GM12892 (cell line): Measurements from ENCODE around the gene NOS1.

Experiments
- DNase-seq: peaks from one replicate; pipeline ENCODE4 v3.0.0; 2011; ENCODE audit not compliant: insufficient read length
- FAIRE-seq: peaks from 2 replicates; lab custom pipeline; 2011; peaks lifted over from hg19 to GRCh38; lab: Jason Lieb, UNC
- POLR2A ChIP-seq: IDR thresholded peaks from 2 replicates; pipeline ENCODE4 v1.6.1; 2011; ENCODE audit warnings: low read depth, low read length, control low read depth
- POLR2AphosphoS5 ChIP-seq: IDR thresholded peaks from 2 replicates; pipeline ENCODE4 v1.6.1; 2011; ENCODE audit warnings: low read depth, low read length, control low read depth
- TAF1 ChIP-seq: IDR thresholded peaks from 2 replicates; pipeline ENCODE4 v1.6.1; 2011; ENCODE audit warnings: low read depth, mild to moderate bottlenecking, control low read depth, low read length, borderline replicate concordance

Gene NOS1

DNA sequence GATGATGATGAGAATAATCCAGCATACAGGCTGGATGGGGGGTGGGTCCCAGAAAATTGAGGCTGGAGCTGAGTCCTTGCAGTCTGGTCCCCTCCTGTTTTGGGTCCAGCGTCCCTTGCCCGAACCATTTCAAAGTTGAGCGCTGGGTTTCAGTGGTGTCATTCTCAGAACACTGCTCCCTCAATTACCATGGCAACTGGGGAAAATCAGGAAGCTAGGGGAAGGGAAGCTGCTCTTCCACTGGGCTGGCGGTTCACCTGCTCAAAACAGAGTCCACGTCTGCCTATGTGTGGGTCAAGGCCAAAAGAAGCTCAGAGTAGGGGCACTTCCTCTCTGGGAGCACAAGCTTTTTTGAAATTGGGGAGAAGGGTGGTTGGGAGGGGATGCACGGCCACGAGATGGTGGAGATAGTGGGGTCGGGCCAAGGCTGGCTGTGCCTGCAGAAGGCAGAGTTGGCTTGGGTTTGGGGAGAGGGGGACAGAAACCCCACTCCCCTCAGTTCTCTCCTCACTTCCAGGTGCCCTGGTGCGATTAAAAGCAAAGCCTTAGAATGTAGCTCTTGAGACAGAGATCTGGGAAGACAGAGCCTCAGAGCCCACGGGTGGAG lies 1.7 kb upstream of the NOS1 start:
- FAIRE-seq = no peak
- no peak for DNase-seq
- TF ChIP-seq POLR2A (no peak), POLR2AphosphoS5 (no peak), TAF1 (no peak)

- TF ChIP-seq POLR2AphosphoS5 (no peak), TAF1 (no peak), POLR2A (no peak)
- DNase-seq (no peak), FAIRE-seq (no peak)
These were observed 965 bp upstream of the NOS1 start for GRCh38 chr12:117362391-117362790.

- no peak for FAIRE-seq
- DNase-seq = no peak
- TF ChIP-seq TAF1 (no peak), POLR2A (no peak), POLR2AphosphoS5 (no peak)
These were observed 479 bp upstream of the NOS1 start for GRCh38 chr12:117361905-117362304.

DNA sequence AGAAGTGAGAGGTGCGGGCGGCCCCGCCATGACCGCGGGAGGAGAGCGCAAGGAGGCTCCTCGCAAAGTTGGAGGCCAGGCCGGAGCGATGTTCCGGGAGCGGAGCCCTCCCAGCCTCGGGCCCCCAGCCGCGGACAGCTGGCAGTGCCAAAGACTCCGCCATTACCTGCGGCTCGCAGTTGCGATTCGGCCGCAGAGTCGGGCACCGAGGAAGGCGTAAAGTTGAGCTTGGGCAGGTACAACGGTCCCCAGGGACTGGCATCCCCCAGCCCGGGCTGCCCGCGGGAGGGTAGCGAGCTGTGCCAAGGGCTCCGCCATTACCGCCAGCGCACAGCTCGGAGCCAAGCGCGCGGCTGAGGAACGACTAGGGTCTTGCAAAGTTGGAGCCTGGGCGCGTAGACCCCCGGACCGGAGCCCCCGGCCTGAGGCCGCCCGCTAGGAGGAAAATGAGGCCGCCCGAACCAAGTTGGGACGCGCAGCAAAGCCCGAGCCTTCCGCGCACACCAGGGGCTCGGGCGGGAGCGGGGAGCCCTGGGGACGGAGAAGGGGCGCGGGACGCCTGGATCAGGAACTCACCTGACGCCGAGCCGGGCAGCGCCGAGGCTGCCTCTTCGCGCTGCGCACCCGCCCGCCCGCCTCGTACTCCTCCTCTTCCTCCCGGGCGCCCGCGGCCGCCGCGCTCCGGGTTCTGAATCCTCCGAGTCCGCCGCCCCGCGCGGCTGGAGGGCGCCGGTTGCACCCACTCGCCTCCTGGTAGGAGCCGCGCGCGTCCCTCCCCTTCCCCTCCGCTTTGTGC lies 677 bp downstream of the NOS1 start:
- FAIRE-seq (no peak), DNase-seq (no peak)
- TF ChIP-seq TAF1 (no peak), POLR2AphosphoS5 (no peak), POLR2A (no peak)

- TF ChIP-seq POLR2A (no peak), TAF1 (no peak), POLR2AphosphoS5 (no peak)
- FAIRE-seq (no peak), DNase-seq (no peak)
These were observed 1.2 kb downstream of the NOS1 start for GRCh38 chr12:117360222-117360550.

- FAIRE-seq = no peak
- no peak for DNase-seq
- TF ChIP-seq POLR2A (no peak), POLR2AphosphoS5 (no peak), TAF1 (no peak)
These were observed 2.2 kb downstream of the NOS1 start for GRCh38 chr12:117359029-117359845.

GRCh38 chr12:117356048-117356447 lies 5.4 kb downstream of the NOS1 start:
- FAIRE-seq (no peak), DNase-seq (no peak)

DNA sequence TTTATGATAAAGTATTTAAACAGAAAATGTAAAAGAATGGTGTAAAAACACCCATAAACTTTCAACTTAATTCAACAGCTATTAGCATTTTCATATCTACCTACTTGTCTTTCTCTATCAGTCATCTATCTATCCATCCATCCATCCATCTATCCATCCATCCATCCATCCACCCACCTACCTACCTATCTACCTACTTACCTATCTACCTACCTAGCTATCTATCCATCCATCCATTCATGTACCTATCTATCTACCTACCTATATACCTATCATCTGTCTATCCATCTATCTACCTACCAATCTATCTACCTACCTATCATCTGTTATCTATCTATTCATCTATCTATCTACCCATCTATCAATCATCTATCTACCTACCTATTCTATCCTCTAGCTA lies 8.5 kb downstream of the NOS1 start:
- FAIRE-seq = no peak

More at GRCh38 chr12:117356048-117356447, 5.4 kb downstream of the NOS1 start:
- TF ChIP-seq POLR2A (no peak), POLR2AphosphoS5 (no peak), TAF1 (no peak)

DNA sequence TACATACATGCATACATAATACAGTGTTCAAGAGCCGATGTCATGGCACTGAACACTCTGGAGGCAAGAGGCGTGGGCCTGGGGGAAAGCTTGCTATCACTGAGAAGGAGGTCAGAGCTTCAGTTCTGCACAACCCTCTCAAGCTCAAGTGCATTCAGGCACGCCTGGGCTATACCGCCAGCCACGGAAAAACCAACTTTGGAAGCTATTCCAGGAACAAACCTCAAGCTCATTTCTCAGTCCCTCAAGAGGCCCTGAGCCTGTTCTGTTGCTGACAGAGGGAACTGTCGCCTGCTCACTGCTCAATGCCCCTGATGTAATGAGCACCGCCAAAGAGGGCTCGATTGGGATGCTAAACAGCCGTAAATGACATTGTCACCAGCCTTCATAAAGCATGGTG lies 9.2 kb downstream of the NOS1 start:
- no peak for DNase-seq
- TF ChIP-seq POLR2AphosphoS5 = no peak
- no peak for TF ChIP-seq TAF1
- no peak for TF ChIP-seq POLR2A
- FAIRE-seq = no peak

More for the DNA sequence above, 8.5 kb downstream of the NOS1 start:
- TF ChIP-seq POLR2AphosphoS5 = no peak
- no peak for TF ChIP-seq TAF1
- no peak for TF ChIP-seq POLR2A
- no peak for DNase-seq

DNA sequence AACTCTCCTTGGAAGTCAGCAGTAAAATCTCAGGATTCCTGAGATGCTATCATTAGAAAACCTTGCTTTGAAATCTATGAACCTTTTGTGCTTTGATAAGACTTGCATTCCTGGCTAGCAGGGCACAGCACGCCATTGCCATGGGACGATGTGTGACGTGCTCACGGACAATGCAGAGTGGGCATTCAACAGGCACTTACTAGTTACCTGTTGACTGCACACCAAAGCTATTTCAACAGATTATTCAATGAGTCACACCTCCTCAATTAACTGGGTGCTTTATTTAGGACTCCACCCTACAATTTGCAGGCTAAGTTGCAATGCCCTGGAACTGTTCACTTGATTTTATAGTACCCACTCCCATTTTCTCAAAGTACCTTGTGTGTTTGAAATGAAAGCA lies 11.3 kb downstream of the NOS1 start:
- no peak for FAIRE-seq
- DNase-seq = no peak
- no peak for TF ChIP-seq POLR2A
- TF ChIP-seq POLR2AphosphoS5 = no peak
- no peak for TF ChIP-seq TAF1

- no peak for FAIRE-seq
- DNase-seq = no peak
- TF ChIP-seq POLR2A (no peak), TAF1 (no peak), POLR2AphosphoS5 (no peak)
These were observed 13.8 kb downstream of the NOS1 start for GRCh38 chr12:117347588-117347987.

GRCh38 chr12:117344716-117345115 lies 16.7 kb downstream of the NOS1 start:
- FAIRE-seq = no peak
- DNase-seq = no peak
- TF ChIP-seq POLR2A = no peak
- no peak for TF ChIP-seq TAF1
- TF ChIP-seq POLR2AphosphoS5 = no peak

DNA sequence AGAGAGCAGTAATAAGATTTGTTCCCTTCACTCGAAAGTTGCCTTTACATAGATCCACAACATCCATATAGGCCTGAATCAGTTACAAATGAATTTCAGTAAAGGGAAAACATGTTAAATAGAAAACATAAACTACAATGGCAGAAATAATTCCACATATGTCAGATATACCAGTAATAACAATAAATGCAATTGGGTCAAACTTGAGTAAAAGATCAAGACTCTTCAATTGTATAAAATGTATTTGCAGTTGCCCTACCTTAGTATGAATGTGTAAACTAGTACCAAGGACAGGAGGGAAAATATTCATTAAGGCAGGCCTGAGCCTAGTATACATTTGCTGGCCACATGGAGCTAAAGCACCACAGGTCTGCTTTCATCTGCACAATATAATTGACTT lies 17.6 kb downstream of the NOS1 start:
- no peak for DNase-seq
- TF ChIP-seq TAF1 (no peak), POLR2AphosphoS5 (no peak), POLR2A (no peak)
- FAIRE-seq = no peak
